Activated naive CD8-positive, alpha-beta T cell (primary cell): ENCODE results near the gene UBE2O.

ENCODE experiments used
- H3K27ac Mint-ChIP-seq: one replicate; pipeline ENCODE4 v1.8.0; 2021; ENCODE audit warnings: mixed read lengths
- H3K27me3 Mint-ChIP-seq: one replicate; pipeline ENCODE4 v1.8.0; 2021; ENCODE audit warnings: mixed read lengths
- H3K36me3 Mint-ChIP-seq: one replicate; pipeline ENCODE4 v1.8.0; 2021; ENCODE audit warnings: mixed read lengths
- H3K4me1 Mint-ChIP-seq: one replicate; pipeline ENCODE4 v1.8.0; 2021; ENCODE audit warnings: low read depth, mixed read lengths
- H3K4me3 Mint-ChIP-seq: one replicate; pipeline ENCODE4 v1.8.0; 2021; ENCODE audit warnings: mild to moderate bottlenecking, mixed read lengths
- H3K9me3 Mint-ChIP-seq: one replicate; pipeline ENCODE4 v1.8.0; 2021; ENCODE audit warnings: low read depth, mixed read lengths

UBE2O gene

GRCh38 chr17:76452660-76453430 lies at the start of gene UBE2O:
Gene UBE2O, minus strand, starts transcription at chr17:76453152. Its CDS starts 11 bp downstream, at chr17:76453141.
- Mint-ChIP-seq H3K4me3 (peak within 1 kb of the TSS; percentile 91), H3K27me3 (no peaks in the 10 kb centered on the region), H3K9me3 (no peaks in the 10 kb centered on the region), H3K4me1 (peaks cover 30% of the 10 kb centered on the region), H3K27ac (no peak within 1 kb of the TSS), H3K36me3 (peaks cover 4% of the 10 kb centered on the region)

GRCh38 chr17:76501827-76502307 lies 48.9 kb upstream of the UBE2O start:
- no peaks in the 10 kb centered on the region for H3K36me3 Mint-ChIP-seq
- H3K27ac Mint-ChIP-seq: peak overlapping the region; percentile 86
- peak overlapping the region; percentile 85 for H3K4me3 Mint-ChIP-seq
- H3K27me3 Mint-ChIP-seq: no peaks in the 10 kb centered on the region
- H3K4me1 Mint-ChIP-seq: peaks cover 33% of the 10 kb centered on the region
- no peaks in the 10 kb centered on the region for H3K9me3 Mint-ChIP-seq

- no peaks in the 10 kb centered on the region for H3K36me3 Mint-ChIP-seq
- no peaks in the 10 kb centered on the region for H3K9me3 Mint-ChIP-seq
- no peaks in the 10 kb centered on the region for H3K27me3 Mint-ChIP-seq
- H3K27ac Mint-ChIP-seq: peak within 1 kb of the TSS; percentile 86
- H3K4me1 Mint-ChIP-seq: peaks cover 33% of the 10 kb centered on the region
- peak within 1 kb of the TSS; percentile 91 for H3K4me3 Mint-ChIP-seq
Measured at GRCh38 chr17:76501018-76501826, 48.3 kb upstream of the UBE2O start, which contains the start of gene RHBDF2. Gene RHBDF2, minus strand, starts transcription at chr17:76501423. Its CDS starts 19,899 bp downstream, at chr17:76481524.

- Mint-ChIP-seq H3K4me1 (peaks cover 33% of the 10 kb centered on the region), H3K4me3 (peak overlapping the region; percentile 91), H3K9me3 (no peaks in the 10 kb centered on the region), H3K27me3 (no peaks in the 10 kb centered on the region), H3K27ac (no peak overlapping the region), H3K36me3 (no peaks in the 10 kb centered on the region)
Measured at GRCh38 chr17:76500747-76501017, 47.7 kb upstream of the UBE2O start.

- Mint-ChIP-seq H3K36me3 (no peaks in the 10 kb centered on the region), H3K27ac (no peak overlapping the region), H3K4me1 (peaks cover 33% of the 10 kb centered on the region), H3K4me3 (peak overlapping the region; percentile 91), H3K9me3 (no peaks in the 10 kb centered on the region), H3K27me3 (no peaks in the 10 kb centered on the region)
Measured at GRCh38 chr17:76500074-76500746, 47.3 kb upstream of the UBE2O start.

- Mint-ChIP-seq H3K9me3 (no peaks in the 10 kb centered on the region), H3K36me3 (no peaks in the 10 kb centered on the region), H3K27me3 (no peaks in the 10 kb centered on the region), H3K4me3 (peak overlapping the region; percentile 91), H3K4me1 (peaks cover 33% of the 10 kb centered on the region), H3K27ac (no peak overlapping the region)
Measured at GRCh38 chr17:76499267-76499667, 46.3 kb upstream of the UBE2O start.

- Mint-ChIP-seq H3K27me3 (no peaks in the 10 kb centered on the region), H3K4me3 (peak overlapping the region; percentile 91), H3K4me1 (peaks cover 33% of the 10 kb centered on the region), H3K9me3 (no peaks in the 10 kb centered on the region), H3K27ac (no peak overlapping the region), H3K36me3 (no peaks in the 10 kb centered on the region)
Measured at GRCh38 chr17:76498876-76499251, 45.9 kb upstream of the UBE2O start.

GRCh38 chr17:76497979-76498875 lies 45.3 kb upstream of the UBE2O start:
- no peak overlapping the region for H3K27ac Mint-ChIP-seq
- peak overlapping the region; percentile 30 for H3K4me3 Mint-ChIP-seq
- peaks cover 40% of the 10 kb centered on the region for H3K4me1 Mint-ChIP-seq
- H3K36me3 Mint-ChIP-seq: no peaks in the 10 kb centered on the region
- no peaks in the 10 kb centered on the region for H3K9me3 Mint-ChIP-seq
- H3K27me3 Mint-ChIP-seq: no peaks in the 10 kb centered on the region

- H3K4me1 Mint-ChIP-seq: peaks cover 46% of the 10 kb centered on the region
- H3K4me3 Mint-ChIP-seq: no peak overlapping the region
- H3K27ac Mint-ChIP-seq: no peak overlapping the region
Measured at GRCh38 chr17:76497699-76497978, 44.7 kb upstream of the UBE2O start.

GRCh38 chr17:76496464-76496863 lies 43.5 kb upstream of the UBE2O start:
- Mint-ChIP-seq H3K9me3 (no peaks in the 10 kb centered on the region), H3K4me1 (peaks cover 53% of the 10 kb centered on the region), H3K27me3 (no peaks in the 10 kb centered on the region), H3K27ac (no peak overlapping the region), H3K4me3 (no peak overlapping the region), H3K36me3 (no peaks in the 10 kb centered on the region)

More at GRCh38 chr17:76497699-76497978, 44.7 kb upstream of the UBE2O start:
- no peaks in the 10 kb centered on the region for H3K9me3 Mint-ChIP-seq
- H3K27me3 Mint-ChIP-seq: no peaks in the 10 kb centered on the region
- H3K36me3 Mint-ChIP-seq: no peaks in the 10 kb centered on the region

GRCh38 chr17:76495663-76496400 lies 42.9 kb upstream of the UBE2O start:
- no peaks in the 10 kb centered on the region for H3K27me3 Mint-ChIP-seq
- no peaks in the 10 kb centered on the region for H3K9me3 Mint-ChIP-seq
- no peak overlapping the region for H3K4me3 Mint-ChIP-seq
- H3K27ac Mint-ChIP-seq: no peak overlapping the region
- peaks cover 56% of the 10 kb centered on the region for H3K4me1 Mint-ChIP-seq
- H3K36me3 Mint-ChIP-seq: no peaks in the 10 kb centered on the region

GRCh38 chr17:76493505-76494167 lies 40.7 kb upstream of the UBE2O start:
- Mint-ChIP-seq H3K4me1 (peaks cover 41% of the 10 kb centered on the region), H3K27ac (peak overlapping the region; percentile 86), H3K36me3 (no peaks in the 10 kb centered on the region), H3K9me3 (no peaks in the 10 kb centered on the region), H3K27me3 (no peaks in the 10 kb centered on the region), H3K4me3 (peak overlapping the region; percentile 71)

- Mint-ChIP-seq H3K4me1 (peaks cover 35% of the 10 kb centered on the region), H3K9me3 (no peaks in the 10 kb centered on the region)
Measured at GRCh38 chr17:76492989-76493501, 40.1 kb upstream of the UBE2O start.

More at GRCh38 chr17:76492989-76493501, 40.1 kb upstream of the UBE2O start:
- Mint-ChIP-seq H3K27ac (peak overlapping the region; percentile 86), H3K36me3 (no peaks in the 10 kb centered on the region), H3K27me3 (no peaks in the 10 kb centered on the region), H3K4me3 (peak overlapping the region; percentile 71)
